GM19023 (cell line): Measurements from ENCODE around the gene TNFSF13.

ENCODE experiments used
- ATAC-seq: cut with Tn5 transposase; IDR thresholded peaks from one replicate; pipeline ENCODE4 v1.9.1; 2021; ENCODE audit warnings: mild to moderate bottlenecking, moderate library complexity; ENCODE audit not compliant: unreplicated experiment

TNFSF13 gene, protein sequence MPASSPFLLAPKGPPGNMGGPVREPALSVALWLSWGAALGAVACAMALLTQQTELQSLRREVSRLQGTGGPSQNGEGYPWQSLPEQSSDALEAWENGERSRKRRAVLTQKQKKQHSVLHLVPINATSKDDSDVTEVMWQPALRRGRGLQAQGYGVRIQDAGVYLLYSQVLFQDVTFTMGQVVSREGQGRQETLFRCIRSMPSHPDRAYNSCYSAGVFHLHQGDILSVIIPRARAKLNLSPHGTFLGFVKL

DNA sequence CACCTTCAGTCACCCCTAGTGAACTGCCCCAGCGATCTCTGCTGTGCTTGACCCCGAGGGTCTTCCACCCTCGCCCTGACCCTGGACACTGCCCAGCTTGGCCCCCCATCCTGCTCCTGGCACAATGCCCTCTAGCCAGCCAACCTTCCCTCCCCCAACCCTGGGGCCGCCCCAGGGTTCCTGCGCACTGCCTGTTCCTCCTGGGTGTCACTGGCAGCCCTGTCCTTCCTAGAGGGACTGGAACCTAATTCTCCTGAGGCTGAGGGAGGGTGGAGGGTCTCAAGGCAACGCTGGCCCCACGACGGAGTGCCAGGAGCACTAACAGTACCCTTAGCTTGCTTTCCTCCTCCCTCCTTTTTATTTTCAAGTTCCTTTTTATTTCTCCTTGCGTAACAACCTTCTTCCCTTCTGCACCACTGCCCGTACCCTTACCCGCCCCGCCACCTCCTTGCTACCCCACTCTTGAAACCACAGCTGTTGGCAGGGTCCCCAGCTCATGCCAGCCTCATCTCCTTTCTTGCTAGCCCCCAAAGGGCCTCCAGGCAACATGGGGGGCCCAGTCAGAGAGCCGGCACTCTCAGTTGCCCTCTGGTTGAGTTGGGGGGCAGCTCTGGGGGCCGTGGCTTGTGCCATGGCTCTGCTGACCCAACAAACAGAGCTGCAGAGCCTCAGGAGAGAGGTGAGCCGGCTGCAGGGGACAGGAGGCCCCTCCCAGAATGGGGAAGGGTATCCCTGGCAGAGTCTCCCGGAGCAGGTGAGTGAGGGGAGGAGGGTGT is at the start of gene TNFSF13:
TSS of gene TNFSF13 (plus strand) at position 207 of the 776 bp plus-strand sequence. CDS start at position 497, 290 bp downstream.
- ATAC-seq: no peak

DNA sequence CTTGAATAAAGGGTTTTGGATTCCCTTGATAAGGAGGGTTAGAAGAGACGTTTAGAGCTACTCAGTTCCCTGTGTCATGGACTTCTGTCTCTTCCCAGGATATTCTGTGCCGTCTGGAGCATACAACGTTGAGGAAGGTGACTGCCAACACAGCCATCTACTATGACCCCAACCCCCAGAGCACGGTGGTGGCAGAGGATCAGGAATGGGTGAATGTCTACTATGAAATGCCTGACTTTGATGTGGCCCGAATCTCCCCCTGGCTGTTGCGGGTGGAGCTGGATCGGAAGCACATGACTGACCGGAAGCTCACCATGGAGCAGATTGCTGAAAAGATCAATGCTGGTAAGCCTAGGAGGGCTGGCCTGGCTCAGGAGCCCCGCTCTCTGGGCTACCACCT is 49.7 kb upstream of the TNFSF13 start:
- ATAC-seq: no peak

DNA sequence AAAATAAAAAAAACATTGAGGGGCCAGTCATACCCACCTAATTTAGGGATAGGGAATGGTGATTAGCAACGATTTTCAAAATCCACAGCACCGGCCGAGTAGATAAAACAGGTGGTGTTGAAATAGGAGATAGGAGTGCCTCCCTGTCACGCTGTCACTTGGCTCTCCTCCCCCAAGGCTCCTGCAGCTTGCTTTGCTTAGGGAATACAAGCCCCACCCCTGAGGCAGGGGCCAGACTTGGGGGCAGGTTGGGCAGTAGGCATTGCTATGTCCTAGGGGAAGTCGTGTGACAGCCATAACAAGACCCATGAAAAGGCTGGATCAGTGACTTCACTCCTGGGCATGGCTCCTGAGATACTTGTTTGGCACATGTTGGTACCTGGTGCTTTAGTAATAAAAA is 48.6 kb upstream of the TNFSF13 start:
- no peak for ATAC-seq

DNA sequence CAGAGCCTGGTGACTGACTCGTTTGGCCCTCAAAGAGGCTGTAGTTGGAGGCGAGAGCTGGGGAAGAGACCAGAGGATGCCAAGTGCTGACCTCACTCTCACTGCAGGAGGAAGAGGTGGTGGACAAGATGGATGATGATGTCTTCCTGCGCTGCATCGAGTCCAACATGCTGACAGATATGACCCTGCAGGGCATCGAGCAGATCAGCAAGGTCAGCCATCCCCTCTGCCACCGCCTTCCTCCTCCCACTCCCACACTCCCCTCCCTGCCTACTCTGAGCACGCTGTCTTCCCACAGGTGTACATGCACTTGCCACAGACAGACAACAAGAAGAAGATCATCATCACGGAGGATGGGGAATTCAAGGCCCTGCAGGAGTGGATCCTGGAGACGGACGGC is 47.4 kb upstream of the TNFSF13 start:
- no peak for ATAC-seq

DNA sequence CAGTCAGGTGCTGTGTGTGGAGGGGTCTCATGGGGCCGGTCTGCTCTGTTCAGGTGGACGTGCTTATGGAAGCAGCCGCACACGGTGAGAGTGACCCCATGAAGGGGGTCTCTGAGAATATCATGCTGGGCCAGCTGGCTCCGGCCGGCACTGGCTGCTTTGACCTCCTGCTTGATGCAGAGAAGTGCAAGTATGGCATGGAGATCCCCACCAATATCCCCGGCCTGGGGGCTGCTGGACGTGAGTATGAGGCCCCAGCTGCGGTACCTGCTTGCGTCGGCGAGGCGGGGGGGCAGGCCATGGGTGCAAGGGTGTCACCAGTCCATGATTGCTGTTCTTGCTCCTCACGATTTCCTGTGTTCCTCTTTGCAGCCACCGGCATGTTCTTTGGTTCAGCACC is 46.4 kb upstream of the TNFSF13 start:
- no peak for ATAC-seq

DNA sequence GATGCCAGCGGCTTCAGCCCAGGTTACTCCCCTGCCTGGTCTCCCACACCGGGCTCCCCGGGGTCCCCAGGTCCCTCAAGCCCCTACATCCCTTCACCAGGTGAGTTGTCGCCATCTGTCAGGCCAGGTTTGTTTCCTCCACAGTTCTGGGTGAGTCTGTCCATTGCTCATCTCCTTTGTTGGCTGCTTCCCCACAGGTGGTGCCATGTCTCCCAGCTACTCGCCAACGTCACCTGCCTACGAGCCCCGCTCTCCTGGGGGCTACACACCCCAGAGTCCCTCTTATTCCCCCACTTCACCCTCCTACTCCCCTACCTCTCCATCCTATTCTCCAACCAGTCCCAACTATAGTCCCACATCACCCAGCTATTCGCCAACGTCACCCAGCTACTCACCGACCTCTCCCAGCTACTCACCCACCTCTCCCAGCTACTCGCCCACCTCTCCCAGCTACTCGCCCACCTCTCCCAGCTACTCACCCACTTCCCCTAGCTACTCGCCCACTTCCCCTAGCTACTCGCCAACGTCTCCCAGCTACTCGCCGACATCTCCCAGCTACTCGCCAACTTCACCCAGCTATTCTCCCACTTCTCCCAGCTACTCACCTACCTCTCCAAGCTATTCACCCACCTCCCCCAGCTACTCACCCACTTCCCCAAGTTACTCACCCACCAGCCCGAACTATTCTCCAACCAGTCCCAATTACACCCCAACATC is 45.6 kb upstream of the TNFSF13 start:
- ATAC-seq: no peak

DNA sequence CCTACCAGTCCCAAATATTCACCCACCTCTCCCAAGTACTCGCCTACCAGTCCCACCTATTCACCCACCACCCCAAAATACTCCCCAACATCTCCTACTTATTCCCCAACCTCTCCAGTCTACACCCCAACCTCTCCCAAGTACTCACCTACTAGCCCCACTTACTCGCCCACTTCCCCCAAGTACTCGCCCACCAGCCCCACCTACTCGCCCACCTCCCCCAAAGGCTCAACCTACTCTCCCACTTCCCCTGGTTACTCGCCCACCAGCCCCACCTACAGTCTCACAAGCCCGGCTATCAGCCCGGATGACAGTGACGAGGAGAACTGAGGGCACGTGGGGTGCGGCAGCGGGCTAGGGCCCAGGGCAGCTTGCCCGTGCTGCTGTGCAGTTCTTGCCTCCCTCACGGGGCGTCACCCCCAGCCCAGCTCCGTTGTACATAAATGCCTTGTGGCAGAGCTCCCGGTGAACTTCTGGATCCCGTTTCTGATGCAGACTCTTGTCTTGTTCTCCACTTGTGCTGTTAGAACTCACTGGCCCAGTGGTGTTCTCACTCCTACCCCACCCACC is 44.6 kb upstream of the TNFSF13 start:
- no peak for ATAC-seq

DNA sequence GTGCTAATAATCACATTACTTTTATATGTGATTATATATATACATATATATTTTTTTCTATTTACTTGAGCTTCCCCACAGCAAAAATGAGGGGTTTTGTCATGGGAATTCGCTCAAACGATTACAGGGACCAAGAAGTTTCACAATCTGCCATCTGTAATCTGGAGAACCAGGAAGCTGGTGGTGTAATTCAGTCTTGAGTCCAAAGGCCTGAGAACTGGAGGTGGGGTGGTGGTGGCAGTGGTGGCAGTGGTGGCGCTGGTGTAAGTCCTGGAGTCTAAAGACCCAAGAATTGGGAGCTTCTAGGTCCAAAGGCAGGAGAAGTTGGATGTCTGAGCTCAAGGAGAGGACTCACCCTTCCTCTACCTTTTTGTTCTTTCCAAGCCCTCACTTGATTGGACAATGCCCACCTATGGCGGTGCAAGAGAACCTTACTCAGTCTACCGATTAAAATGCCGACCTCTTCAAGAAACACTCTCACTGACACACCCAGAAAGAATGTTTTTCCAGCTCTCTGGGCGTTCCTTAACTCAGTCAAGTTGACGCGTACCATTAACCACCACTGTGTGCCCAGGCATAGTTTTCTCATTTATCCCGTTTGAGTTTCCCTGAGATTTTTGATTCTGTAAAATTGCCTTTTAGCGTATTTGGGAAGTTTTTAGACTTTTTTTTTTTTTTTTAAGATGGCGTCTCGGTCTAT is 42.5 kb upstream of the TNFSF13 start:
- ATAC-seq: no peak

DNA sequence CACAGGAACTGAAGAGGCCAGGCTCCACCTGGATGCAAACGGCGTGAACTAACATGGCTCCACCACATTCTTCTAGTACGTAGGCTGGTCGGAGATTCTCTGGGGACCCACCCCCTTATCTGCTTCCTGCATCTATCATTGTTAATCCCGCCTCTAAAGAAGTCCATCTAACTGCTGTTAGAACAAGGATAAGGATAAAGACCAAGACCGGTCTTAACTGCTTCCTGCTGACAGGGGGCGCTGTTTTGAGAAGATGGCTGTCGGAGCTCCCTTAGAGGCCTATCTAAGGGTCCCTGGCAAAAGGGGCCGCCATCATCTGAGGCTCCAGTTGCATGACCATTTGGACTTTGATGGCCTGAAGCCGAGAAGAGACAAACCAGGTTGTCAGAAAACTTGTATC is 35.5 kb upstream of the TNFSF13 start:
- ATAC-seq: no peak

DNA sequence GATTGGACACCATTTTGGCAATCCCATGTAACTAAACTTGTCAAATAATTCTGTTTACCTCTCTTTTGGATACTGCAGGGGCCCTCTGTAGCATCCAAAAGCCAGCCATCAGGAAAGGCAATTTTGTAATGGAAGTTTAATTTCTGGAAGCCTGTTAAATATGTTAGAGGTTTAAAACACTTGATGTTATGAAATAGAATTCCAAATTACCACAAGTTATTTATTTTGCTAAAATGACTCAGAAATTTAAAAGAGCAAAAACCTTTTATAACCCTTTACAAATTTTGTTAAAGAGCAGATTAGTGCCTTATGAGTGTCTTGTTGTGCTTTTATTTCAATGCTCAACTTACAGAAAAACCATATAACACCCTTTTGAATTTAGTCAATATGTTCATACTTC is 29.7 kb upstream of the TNFSF13 start:
- ATAC-seq: no peak

DNA sequence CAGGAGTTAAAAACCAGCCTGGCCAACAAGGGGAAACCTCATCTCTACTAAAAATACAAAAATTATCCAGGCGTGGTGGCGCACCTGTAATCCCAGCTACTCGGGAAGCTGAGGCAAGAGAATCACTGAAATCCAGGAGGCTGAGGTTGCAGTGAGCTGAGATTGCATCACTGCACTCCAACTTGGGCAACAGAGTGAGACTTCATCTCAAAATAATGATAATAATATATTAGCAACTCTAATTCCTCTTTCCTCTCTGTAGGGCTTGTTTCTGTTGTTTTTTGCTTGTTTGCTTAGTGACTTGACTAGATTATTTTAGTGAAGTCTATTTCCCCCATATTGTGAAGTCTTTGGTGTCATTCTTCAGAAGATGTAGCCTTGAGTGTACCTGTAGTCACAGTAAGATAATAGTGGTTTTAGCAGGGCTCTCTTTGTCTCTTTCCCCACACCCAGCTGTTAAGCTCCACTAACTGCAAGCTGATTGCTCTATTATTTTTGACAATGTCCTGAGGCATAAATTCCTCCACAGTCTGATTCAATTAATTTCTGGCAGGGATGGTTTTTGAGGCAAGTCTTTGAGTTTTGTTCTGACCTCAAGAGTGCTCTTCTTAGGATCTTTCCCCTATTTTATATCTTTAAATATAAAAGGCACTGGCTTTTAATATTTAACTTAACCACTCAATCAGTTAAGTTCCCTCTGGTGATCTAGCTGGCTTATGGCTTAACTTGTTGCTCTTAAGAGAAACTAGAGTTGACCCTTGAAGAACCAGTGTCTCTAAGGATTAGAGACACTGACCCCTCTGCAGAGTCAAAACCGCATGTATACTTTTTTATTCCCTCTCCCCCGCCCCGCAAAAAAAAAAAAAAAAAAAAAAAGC is 28.3 kb upstream of the TNFSF13 start:
- no peak for ATAC-seq

DNA sequence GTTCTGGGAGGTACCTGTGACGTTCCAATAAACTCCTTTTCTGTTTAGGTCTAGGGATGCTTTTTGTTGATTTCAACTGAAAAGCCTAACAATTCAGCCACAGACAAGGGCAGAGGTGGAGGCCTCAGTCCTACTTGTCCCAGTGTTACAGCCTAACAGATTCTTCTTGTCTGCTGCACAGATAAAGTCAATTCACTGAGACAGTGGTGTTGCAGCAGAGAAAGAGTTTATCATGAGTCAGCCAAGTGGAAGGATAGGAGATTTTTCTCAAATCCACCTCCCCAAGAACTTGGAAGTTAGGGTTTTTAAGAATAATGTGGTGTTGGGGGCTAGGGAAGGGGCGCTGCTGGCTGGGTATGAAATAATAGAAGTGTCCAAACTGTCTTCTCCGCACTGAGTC is 20.5 kb upstream of the TNFSF13 start:
- ATAC-seq: no peak

DNA sequence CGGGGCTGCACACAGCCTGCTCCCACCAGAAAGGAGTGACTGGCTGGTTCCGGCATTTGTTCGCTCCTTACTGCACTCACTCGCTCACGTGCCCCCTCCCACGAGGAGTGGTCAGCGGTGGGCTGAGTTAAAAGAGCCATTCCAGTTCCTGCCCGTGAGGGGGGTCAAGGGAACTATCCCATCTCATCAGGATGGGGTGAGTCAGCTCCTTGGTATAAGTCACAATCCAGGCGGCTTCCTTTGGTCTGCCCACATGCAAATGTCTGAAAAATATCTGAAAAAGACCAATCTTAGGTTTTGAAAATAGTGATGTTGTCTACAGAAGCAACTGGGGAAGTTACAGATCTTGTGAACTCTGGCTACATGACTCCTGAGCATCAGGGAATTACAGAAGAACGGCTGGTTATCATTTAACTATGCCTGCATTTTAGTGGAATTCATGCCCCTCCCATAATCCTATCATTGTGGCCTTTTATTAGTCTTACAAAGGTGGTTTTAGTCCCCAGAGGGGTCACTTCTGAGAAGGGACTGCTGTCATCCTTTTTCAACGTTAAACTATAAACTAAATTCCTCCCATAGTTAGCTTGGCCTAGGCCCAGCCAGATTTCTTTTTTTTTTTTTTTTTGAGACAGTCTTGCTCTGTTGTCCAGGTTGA is 19.5 kb upstream of the TNFSF13 start:
- no peak for ATAC-seq

DNA sequence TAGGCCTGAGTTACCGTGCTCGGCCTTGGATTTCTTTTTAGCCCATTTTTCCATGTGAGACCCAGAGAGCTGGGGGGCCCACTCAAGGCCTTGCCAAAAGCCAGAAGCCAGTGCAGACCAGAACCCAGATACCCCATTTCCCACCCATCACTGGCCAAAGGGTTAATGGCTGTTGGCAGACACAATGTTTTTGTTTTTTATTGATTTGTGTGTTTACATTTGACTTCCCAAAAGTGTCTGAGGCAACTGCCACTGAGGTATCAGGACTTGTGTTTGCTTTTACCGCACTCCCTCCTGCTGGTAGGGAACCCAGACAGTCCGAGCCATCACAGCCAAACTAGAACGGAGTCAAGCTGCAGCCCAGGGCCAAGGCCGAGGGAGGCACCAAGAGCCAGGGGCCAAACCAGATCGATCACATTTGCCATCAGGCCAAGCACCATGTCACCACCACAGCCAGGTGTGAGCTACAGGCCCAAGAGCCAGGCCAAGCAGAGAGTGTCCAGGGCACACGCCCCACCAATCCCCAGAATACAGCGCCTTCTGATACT is 17.4 kb upstream of the TNFSF13 start:
- ATAC-seq: no peak

DNA sequence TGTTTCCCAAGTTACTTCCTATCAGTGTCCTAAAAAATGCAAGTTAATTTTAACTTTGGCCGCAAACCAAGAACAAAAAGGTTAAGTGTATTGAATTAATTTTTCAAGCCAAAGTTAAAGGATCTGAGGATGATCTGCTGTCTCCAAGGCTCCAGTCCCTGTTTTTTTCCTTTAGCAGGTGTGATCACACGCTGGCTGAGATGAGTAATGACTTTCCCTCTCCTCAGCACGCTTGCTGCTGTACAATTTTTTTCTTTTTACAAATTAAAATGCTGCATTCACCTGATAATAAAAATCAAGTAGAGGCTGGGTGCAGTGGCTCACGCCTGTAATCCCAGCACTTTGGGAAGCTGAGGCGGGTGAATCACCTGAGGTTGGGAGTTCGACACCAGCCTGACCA is 13.6 kb upstream of the TNFSF13 start:
- no peak for ATAC-seq

DNA sequence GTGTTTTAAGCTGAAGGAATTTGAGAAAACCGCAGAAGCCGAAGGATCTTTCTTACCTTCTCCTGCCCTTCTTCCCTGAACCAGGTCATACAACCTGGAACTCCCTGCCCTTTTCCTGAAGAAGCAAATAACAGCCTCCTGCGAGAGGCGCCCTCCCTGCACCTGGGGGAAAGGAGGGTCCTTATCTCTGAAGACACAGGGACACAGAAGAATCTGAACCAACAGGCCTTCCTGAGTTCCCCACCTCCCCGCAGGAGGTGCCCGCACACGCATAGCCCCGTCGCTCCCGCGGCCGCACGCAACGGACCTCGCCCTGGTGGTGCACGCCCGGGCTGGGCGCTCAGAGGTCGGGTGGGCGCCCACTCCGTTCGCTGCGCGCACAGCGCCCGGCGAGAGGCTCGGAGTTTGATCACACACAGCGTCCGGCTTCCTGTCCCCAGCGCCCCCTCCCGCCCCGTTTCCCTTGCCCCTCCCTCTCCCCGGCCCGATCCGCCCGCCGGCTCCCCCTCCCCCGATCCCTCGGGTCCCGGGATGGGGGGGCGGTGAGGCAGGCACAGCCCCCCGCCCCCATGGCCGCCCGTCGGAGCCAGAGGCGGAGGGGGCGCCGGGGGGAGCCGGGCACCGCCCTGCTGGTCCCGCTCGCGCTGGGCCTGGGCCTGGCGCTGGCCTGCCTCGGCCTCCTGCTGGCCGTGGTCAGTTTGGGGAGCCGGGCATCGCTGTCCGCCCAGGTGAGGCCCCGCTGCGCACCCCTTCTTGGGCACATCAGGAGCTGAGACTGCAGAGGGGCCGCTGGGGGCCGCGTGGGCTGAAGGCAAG is 9.8 kb upstream of the TNFSF13 start, which contains the start of gene TNFSF12:
TSS of gene TNFSF12 (plus strand) at position 474 of the 816 bp plus-strand sequence. CDS start at position 570, 96 bp downstream.
- ATAC-seq: no peak

DNA sequence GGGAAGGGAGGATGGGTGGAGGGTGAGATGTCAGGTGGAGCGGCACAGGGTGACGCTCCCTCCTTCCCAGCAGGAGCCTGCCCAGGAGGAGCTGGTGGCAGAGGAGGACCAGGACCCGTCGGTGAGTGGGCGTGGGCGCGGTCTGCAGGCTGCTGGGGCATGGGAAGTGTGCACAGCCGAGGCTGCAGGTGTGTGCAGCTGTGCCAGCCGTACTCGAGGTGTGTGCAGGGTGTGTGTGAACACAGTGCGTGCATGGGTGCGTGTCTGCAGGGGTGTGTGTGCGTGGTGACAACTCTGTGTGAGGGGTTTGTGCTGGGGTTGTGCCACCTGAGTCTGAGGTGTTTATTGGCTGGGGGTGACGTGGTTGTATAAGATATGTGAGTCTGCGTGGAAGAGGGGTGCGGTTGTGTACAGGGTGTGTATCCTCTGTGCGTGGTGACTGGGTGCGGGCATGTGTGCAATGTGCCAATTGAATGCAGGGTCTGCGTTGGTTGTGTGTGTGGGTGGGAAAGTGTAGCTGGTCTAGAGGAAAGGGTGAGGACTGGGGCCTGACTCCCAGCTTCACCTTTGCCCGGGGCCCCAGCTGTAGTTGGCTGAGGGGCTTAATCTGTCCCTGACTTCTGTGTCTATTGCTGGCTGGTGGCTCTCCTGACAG is 9.0 kb upstream of the TNFSF13 start:
- ATAC-seq: no peak

DNA sequence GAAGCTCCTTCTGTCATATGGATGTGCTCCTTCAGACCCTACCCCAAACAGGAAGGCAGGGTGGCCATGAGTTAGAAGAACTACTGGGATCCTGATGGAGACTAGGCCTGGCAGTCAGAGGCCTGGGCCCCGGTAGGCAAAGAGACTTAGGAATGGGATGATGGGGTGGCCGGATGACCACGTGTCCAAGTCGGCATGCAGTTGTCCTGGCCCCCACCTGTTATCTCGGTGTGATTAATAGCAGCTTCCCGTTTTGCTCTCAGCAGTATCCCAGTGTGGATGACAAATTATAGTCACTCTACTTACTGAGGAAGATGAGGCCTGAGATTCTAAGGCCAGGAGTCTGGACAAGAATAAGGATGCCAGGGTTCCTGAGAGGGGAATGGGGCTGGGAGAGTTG is 8.2 kb upstream of the TNFSF13 start:
- no peak for ATAC-seq
